HG03354 (cell line): ENCODE measurements around the gene SLC37A2.

Experiments
- ATAC-seq: cut with Tn5 transposase; IDR thresholded peaks from one replicate; pipeline ENCODE4 v1.9.1; 2021; ENCODE audit warnings: mild to moderate bottlenecking; ENCODE audit not compliant: unreplicated experiment, poor library complexity, severe bottlenecking

SLC37A2 gene

GRCh38 chr11:125069796-125070195 is 6.7 kb downstream of the SLC37A2 start:
- no peak for ATAC-seq

GRCh38 chr11:125070699-125071254 is 7.7 kb downstream of the SLC37A2 start:
- peak; percentile 73 for ATAC-seq

GRCh38 chr11:125071435-125071834 is 8.3 kb downstream of the SLC37A2 start:
- no peak for ATAC-seq

- ATAC-seq = peak; percentile 0
Observed at GRCh38 chr11:125071846-125072217, 8.7 kb downstream of the SLC37A2 start.

GRCh38 chr11:125072218-125072960 is 9.3 kb downstream of the SLC37A2 start:
- ATAC-seq = peak; percentile 82

- no peak for ATAC-seq
Observed at GRCh38 chr11:125072961-125073590, 10.0 kb downstream of the SLC37A2 start.

GRCh38 chr11:125073616-125074483 is 10.7 kb downstream of the SLC37A2 start:
- no peak for ATAC-seq

- no peak for ATAC-seq
Observed at GRCh38 chr11:125074511-125075241, 11.6 kb downstream of the SLC37A2 start.

- no peak for ATAC-seq
Observed at GRCh38 chr11:125075242-125075625, 12.1 kb downstream of the SLC37A2 start.

GRCh38 chr11:125075900-125076317 is 12.8 kb downstream of the SLC37A2 start:
- no peak for ATAC-seq

GRCh38 chr11:125076378-125076945 is 13.4 kb downstream of the SLC37A2 start:
- ATAC-seq = no peak

- ATAC-seq = no peak
Observed at GRCh38 chr11:125078016-125078415, 14.9 kb downstream of the SLC37A2 start.

- ATAC-seq = no peak
Observed at GRCh38 chr11:125078516-125079140, 15.5 kb downstream of the SLC37A2 start.

GRCh38 chr11:125079151-125079877 is 16.2 kb downstream of the SLC37A2 start:
- no peak for ATAC-seq

GRCh38 chr11:125079878-125080530 is 16.9 kb downstream of the SLC37A2 start:
- ATAC-seq = no peak

GRCh38 chr11:125080531-125080911 is 17.4 kb downstream of the SLC37A2 start:
- no peak for ATAC-seq

GRCh38 chr11:125081098-125081798 is 18.1 kb downstream of the SLC37A2 start:
- no peak for ATAC-seq
